Measurements from ENCODE around the gene CYRIA. TPM values are rescaled to one million over a fixed set of nuclear protein-coding genes. Genes with fewer than 3 reads are reported as not detected.

CYRIA gene
- total and polyA plus RNA-seq, 7 donors, result 0.92 to 15.3 (median 9.0) TPM

- no peak overlapping the region for H3K4me3 ChIP-seq
- no peaks in the 10 kb centered on the region for H3K9me3 ChIP-seq
- WGBS, 2 donors, result 92 to 94% methylated on average over 6 of the region's 6 CpGs
- no peaks in the 10 kb centered on the region for H3K36me3 ChIP-seq
- TF ChIP-seq POLR2AphosphoS5 (IDR thresholded peaks at IDR 0.05), result no peak
- no peak for TF ChIP-seq CTCF (IDR thresholded peaks at IDR 0.05)
- TF ChIP-seq POLR2A (IDR thresholded peaks at IDR 0.05), result no peak
- no peak for TF ChIP-seq EP300 (IDR thresholded peaks at IDR 0.05)
- H3K4me1 ChIP-seq, result peaks cover 0 to 24% (median 14%) of the 10 kb centered on the region in 4 donors
- intact Hi-C loops (cut with DNase I), result no loop called here
- H3K27ac ChIP-seq, result no peak overlapping the region
- no peak for DNase-seq
- no peaks in the 10 kb centered on the region for H3K27me3 ChIP-seq
Observed at GRCh38 chr2:16644221-16644925, 21.3 kb downstream of the CYRIA start.

GRCh38 chr2:16643099-16643498 lies 22.5 kb downstream of the CYRIA start:
- WGBS, 2 donors, result 41 to 76% methylated on average over 2 of the region's 2 CpGs
- no peak overlapping the region for H3K4me3 ChIP-seq
- no peaks in the 10 kb centered on the region for H3K9me3 ChIP-seq
- H3K27ac ChIP-seq, result no peak overlapping the region
- peaks cover 0 to 26% (median 15%) of the 10 kb centered on the region in 4 donors for H3K4me1 ChIP-seq
- no peak for TF ChIP-seq POLR2AphosphoS5 (IDR thresholded peaks at IDR 0.05)
- TF ChIP-seq POLR2A (IDR thresholded peaks at IDR 0.05), result no peak
- no peaks in the 10 kb centered on the region for H3K36me3 ChIP-seq
- no peaks in the 10 kb centered on the region for H3K27me3 ChIP-seq
- intact Hi-C loops (cut with DNase I), result no loop called here
- DNase-seq, result no peak

- Histone ChIP-seq H3K36me3 (no peaks in the 10 kb centered on the region), H3K9me3 (no peaks in the 10 kb centered on the region), H3K4me1 (peaks cover 0 to 26% (median 15%) of the 10 kb centered on the region in 4 donors), H3K4me3 (no peak overlapping the region), H3K27ac (no peak overlapping the region), H3K27me3 (no peaks in the 10 kb centered on the region)
- DNase-seq, result no peak
- TF ChIP-seq POLR2A (IDR thresholded peaks at IDR 0.05) (no peak), EP300 (IDR thresholded peaks at IDR 0.05) (no peak), CTCF (IDR thresholded peaks at IDR 0.05) (no peak)
- 87 to 93% methylated on average over 3 of the region's 3 CpGs for WGBS, 2 donors
- intact Hi-C loops (cut with DNase I), result no loop called here
Observed at GRCh38 chr2:16642088-16642487, 23.5 kb downstream of the CYRIA start.

- no peak for DNase-seq
- peaks cover 0 to 26% (median 15%) of the 10 kb centered on the region in 4 donors for H3K4me1 ChIP-seq
- no peak overlapping the region for H3K4me3 ChIP-seq
- intact Hi-C loops (cut with DNase I), result no loop called here
- 72 to 91% methylated on average over 2 of the region's 2 CpGs for WGBS, 2 donors
- TF ChIP-seq CTCF (IDR thresholded peaks at IDR 0.05) (no peak), EP300 (IDR thresholded peaks at IDR 0.05) (no peak), POLR2AphosphoS5 (IDR thresholded peaks at IDR 0.05) (no peak), POLR2A (IDR thresholded peaks at IDR 0.05) (no peak)
- H3K36me3 ChIP-seq, result no peaks in the 10 kb centered on the region
- no peaks in the 10 kb centered on the region for H3K9me3 ChIP-seq
- no peaks in the 10 kb centered on the region for H3K27me3 ChIP-seq
- peak overlapping the region in 1 of 4 donors; percentile 27 for H3K27ac ChIP-seq
Observed at GRCh38 chr2:16641509-16641908, 24.1 kb downstream of the CYRIA start.

- peaks cover 0 to 26% (median 15%) of the 10 kb centered on the region in 4 donors for H3K4me1 ChIP-seq
- H3K27ac ChIP-seq, result peak overlapping the region in 2 of 4 donors; percentile 3 to 27
- H3K27me3 ChIP-seq, result no peaks in the 10 kb centered on the region
- TF ChIP-seq EP300 (IDR thresholded peaks at IDR 0.05), result no peak
- no peak for TF ChIP-seq POLR2A (IDR thresholded peaks at IDR 0.05)
- H3K36me3 ChIP-seq, result no peaks in the 10 kb centered on the region
- no peak for DNase-seq
- 70 to 79% methylated on average over 5 of the region's 5 CpGs for WGBS, 2 donors
- no peaks in the 10 kb centered on the region for H3K9me3 ChIP-seq
- intact Hi-C loops (cut with DNase I), result no loop called here
- no peak overlapping the region for H3K4me3 ChIP-seq
Observed at GRCh38 chr2:16640867-16641266, 24.8 kb downstream of the CYRIA start.
